B cell (primary cell): ENCODE data around the gene ACTR2. TPM values are rescaled to one million over a fixed set of nuclear protein-coding genes. Genes with fewer than 3 reads are reported as not detected.

Experiments used
- ATAC-seq: fragments of 200-7000 bp; cut with Tn5 transposase; one replicate; pipeline ENCODE4 v1.10.0; 2021; ENCODE audit warnings: low read depth, mild to moderate bottlenecking, moderate number of reproducible peaks, moderate library complexity
- CTCF ChIA-PET: fragments of 350-600 bp; sonication (Branson Sonifier 250); formaldehyde crosslinking; loops from one replicate; lab custom pipeline; 2021; ENCODE audit warnings: antibody characterized with exemption, inconsistent platforms; lab: Charles Lee
- POLR2A ChIA-PET: fragments of 350-600 bp; sonication (Branson Sonifier 250); formaldehyde crosslinking; loops from one replicate; lab custom pipeline; 2021; ENCODE audit warnings: antibody characterized with exemption; lab: Charles Lee
- DNase-seq: peaks from one replicate; pipeline ENCODE4 v3.0.0; 2013
- H2AFZ ChIP-seq: 2 replicates; pipeline ENCODE4 v1.6.1; 2012; ENCODE audit warnings: mild to moderate bottlenecking, low read depth, low read length; ENCODE audit not compliant: insufficient read depth, poor library complexity, severe bottlenecking
- H3K27ac ChIP-seq, 2 donors: 1 replicate in 1 of 2; 2 replicates in 1 of 2; pipeline ENCODE4 v1.5.1; 2012 to 2013; ENCODE audit warnings: low read length in 2 of 2, mild to moderate bottlenecking in 2 of 2, moderate library complexity in 1 of 2
- H3K27me3 ChIP-seq, 4 experiments: fragments of 200-600 bp in 1 of 4; sonication (generic) in 1 of 4; replicated peaks in 1 of 4; 1 replicate in 2 of 4; 2 replicates in 2 of 4; pipeline versions ENCODE4 v1.6.1 to v1.7.0; 2013 to 2016; ENCODE audit warnings: low read length in 3 of 4, mild to moderate bottlenecking in 2 of 4, mixed read lengths in 1 of 4, moderate library complexity in 1 of 4; ENCODE audit not compliant: insufficient read depth in 4 of 4, control insufficient read depth in 3 of 4; ENCODE audit errors: control extremely low read depth in 1 of 4
- H3K36me3 ChIP-seq, 2 experiments: replicated peaks in 1 of 2; 1 replicate in 1 of 2; 2 replicates in 1 of 2; pipeline versions ENCODE4 v1.6.1 to v1.7.1; 2013; ENCODE audit warnings: low read length in 1 of 2; ENCODE audit not compliant: insufficient read depth in 2 of 2, control insufficient read depth in 1 of 2; ENCODE audit errors: control extremely low read depth in 1 of 2, extremely low read depth in 1 of 2
- H3K4me1 ChIP-seq, 2 donors: fragments of 200-600 bp in 1 of 2; sonication (generic) in 1 of 2; 1 replicate in 1 of 2; 2 replicates in 1 of 2; pipeline versions ENCODE4 v1.5.1 to v1.6.1; 2013 to 2017; ENCODE audit warnings: low read length in 2 of 2; ENCODE audit not compliant: control insufficient read depth in 2 of 2, insufficient read depth in 2 of 2
- H3K4me2 ChIP-seq: replicated peaks from 2 replicates; pipeline ENCODE3; 2012; ENCODE audit warnings: mild to moderate bottlenecking, low read depth, low read length; ENCODE audit not compliant: poor library complexity, severe bottlenecking
- H3K4me3 ChIP-seq, 5 experiments: fragments of 200-600 bp in 1 of 5; sonication (generic) in 1 of 5; 1 replicate in 3 of 5; 2 replicates in 2 of 5; pipeline versions ENCODE4 v1.5.1 to v1.7.0; 2011 to 2016; ENCODE audit warnings: low read length in 4 of 5, mild to moderate bottlenecking in 4 of 5, low read depth in 2 of 5, control low read depth in 1 of 5, moderate library complexity in 1 of 5; ENCODE audit not compliant: insufficient read depth in 1 of 5; ENCODE audit errors: control extremely low read depth in 1 of 5, extremely low read depth in 1 of 5
- H3K79me2 ChIP-seq: fragments of 200-600 bp; sonication (generic); one replicate; pipeline ENCODE4 v1.6.0; 2016; ENCODE audit warnings: low read length; ENCODE audit not compliant: control insufficient read depth, insufficient read depth
- H3K9ac ChIP-seq: fragments of 200-600 bp; sonication (generic); 2 replicates; pipeline ENCODE4 v1.6.1; 2017; ENCODE audit warnings: mild to moderate bottlenecking, low read length, moderate library complexity
- H3K9me3 ChIP-seq, 3 donors: one replicate each; pipeline versions ENCODE4 v1.6.1 to v1.7.1; 2013; ENCODE audit warnings: low read length in 2 of 3; ENCODE audit not compliant: control insufficient read depth in 2 of 3, insufficient read depth in 1 of 3; ENCODE audit errors: control extremely low read depth in 1 of 3
- H4K20me1 ChIP-seq: 2 replicates; pipeline ENCODE4 v1.6.0; 2012; ENCODE audit warnings: mild to moderate bottlenecking, low read length; ENCODE audit not compliant: insufficient read depth, control insufficient read depth, poor library complexity, severe bottlenecking
- H3K27ac Mint-ChIP-seq: one replicate; pipeline ENCODE4 v1.8.0; 2021; ENCODE audit warnings: mixed read lengths
- H3K27me3 Mint-ChIP-seq: one replicate; pipeline ENCODE4 v1.8.0; 2021; ENCODE audit warnings: mixed read lengths
- H3K4me1 Mint-ChIP-seq: one replicate; pipeline ENCODE4 v1.8.0; 2021; ENCODE audit warnings: mixed read lengths
- H3K4me3 Mint-ChIP-seq: one replicate; pipeline ENCODE4 v1.8.0; 2021; ENCODE audit warnings: mixed read lengths
- H3K9me3 Mint-ChIP-seq: one replicate; pipeline ENCODE4 v1.8.0; 2022; ENCODE audit warnings: mixed read lengths; ENCODE audit not compliant: insufficient read depth
- EZH2 ChIP-seq: IDR thresholded peaks from 2 replicates; pipeline ENCODE4 v1.6.1; 2012; ENCODE audit warnings: borderline replicate concordance, low read depth, mild to moderate bottlenecking, moderate library complexity, low read length; ENCODE audit not compliant: insufficient read depth, poor library complexity, severe bottlenecking
- WGBS: methylation state at CpG from one replicate; pipeline ENCODE4 v1.1.5; 2013; ENCODE audit warnings: missing lambda C conversion rate; ENCODE audit not compliant: insufficient coverage; 5-methylcytosine and 5-hydroxymethylcytosine counted together
- intact Hi-C: fragments of 100-400 bp; cut with micrococcal nuclease; formaldehyde crosslinking; loops from one replicate; pipeline ENCODE4 v1.10.0; 2022
- polyA plus RNA-seq: library from polyadenylated mRNA; depleted of rRNA; stranded (reverse); fragments of >200 nt; gene quantifications from 2 replicates; pipeline ENCODE4 v1.2.3, GENCODE V29; 2012
- total RNA-seq, 2 donors: library from RNA; stranded (reverse); fragments of 120-200 nt in 1 of 2; gene quantifications; 1 replicate in 1 of 2; 2 replicates in 1 of 2; pipeline versions ENCODE4 v1.2.3 to v1.2.4, GENCODE V29; 2013 to 2022
- TF ChIP-seq, protein P1 (sequence below): fragments of 200-600 bp; IDR thresholded peaks from one replicate; pipeline ENCODE4 v1.8.0; 2022; ENCODE audit warnings: antibody characterized with exemption, mild to moderate bottlenecking

ACTR2 gene
- total and polyA plus RNA-seq, 2 donors (not counting 1 experiment from before 2014, with no cell fraction given): 41.8 to 284 TPM

DNA sequence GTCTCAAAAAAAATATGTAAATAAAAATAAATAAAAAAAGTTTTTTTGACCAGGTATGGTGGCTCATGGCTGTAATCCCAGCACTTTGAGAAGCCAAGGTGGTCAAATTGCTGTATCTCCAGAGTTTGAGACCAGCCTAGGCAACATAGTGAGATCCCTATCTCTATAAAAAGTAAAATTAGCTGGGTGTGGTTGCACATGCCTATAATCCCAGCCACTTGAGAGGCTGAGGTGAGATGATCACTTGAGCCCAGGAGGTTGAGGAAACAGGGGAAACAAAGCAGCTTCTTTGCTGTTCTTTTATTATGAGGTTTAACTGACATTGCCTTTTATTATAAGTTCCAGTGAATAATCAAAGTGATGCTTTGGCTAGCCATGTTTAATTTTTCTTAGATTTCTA lies 25.0 kb downstream of the ACTR2 start:
- Histone ChIP-seq H3K79me2 (peaks cover 55% of the 10 kb centered on the region), H3K36me3 (peaks cover 18 to 65% of the 10 kb centered on the region in 2 experiments), H2AFZ (no peak overlapping the region), H3K4me3 (no peak overlapping the region), H4K20me1 (peaks cover 67% of the 10 kb centered on the region), H3K27ac (no peak overlapping the region), H3K4me2 (no peak overlapping the region), H3K27me3 (no peaks in the 10 kb centered on the region), H3K4me1 (no peaks in the 10 kb centered on the region), H3K9me3 (no peaks in the 10 kb centered on the region), H3K9ac (no peak overlapping the region)
- intact Hi-C loops: no loop called here
- POLR2A ChIA-PET: interaction anchor here (0.7 kb wide), 1 partner anchor 926 kb away, joined by 3 read pairs; no protein-coding TSS in a partner anchor
- ATAC-seq: no peak
- Mint-ChIP-seq H3K4me1 (peaks cover 6% of the 10 kb centered on the region), H3K27me3 (no peaks in the 10 kb centered on the region), H3K9me3 (no peaks in the 10 kb centered on the region), H3K4me3 (no peak overlapping the region), H3K27ac (no peak overlapping the region)
- no peak for TF ChIP-seq EZH2
- TF ChIP-seq, protein P1, sequence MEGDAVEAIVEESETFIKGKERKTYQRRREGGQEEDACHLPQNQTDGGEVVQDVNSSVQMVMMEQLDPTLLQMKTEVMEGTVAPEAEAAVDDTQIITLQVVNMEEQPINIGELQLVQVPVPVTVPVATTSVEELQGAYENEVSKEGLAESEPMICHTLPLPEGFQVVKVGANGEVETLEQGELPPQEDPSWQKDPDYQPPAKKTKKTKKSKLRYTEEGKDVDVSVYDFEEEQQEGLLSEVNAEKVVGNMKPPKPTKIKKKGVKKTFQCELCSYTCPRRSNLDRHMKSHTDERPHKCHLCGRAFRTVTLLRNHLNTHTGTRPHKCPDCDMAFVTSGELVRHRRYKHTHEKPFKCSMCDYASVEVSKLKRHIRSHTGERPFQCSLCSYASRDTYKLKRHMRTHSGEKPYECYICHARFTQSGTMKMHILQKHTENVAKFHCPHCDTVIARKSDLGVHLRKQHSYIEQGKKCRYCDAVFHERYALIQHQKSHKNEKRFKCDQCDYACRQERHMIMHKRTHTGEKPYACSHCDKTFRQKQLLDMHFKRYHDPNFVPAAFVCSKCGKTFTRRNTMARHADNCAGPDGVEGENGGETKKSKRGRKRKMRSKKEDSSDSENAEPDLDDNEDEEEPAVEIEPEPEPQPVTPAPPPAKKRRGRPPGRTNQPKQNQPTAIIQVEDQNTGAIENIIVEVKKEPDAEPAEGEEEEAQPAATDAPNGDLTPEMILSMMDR: no peak
- CTCF ChIA-PET: no interaction called here
- DNase-seq: no peak

DNA sequence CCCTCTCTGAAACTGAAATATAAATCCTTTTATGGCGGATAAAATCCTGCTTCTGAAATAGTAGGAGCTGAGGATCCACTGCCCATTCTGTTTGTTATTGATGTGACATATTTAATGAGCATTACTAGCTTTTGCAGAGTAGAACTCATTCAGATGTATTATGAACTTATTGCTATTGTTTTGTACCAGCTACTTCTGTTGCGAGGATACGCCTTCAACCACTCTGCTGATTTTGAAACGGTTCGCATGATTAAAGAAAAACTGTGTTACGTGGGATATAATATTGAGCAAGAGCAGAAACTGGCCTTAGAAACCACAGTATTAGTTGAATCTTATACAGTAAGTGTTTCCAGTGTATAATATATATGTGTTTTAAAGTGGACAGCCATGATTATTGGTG lies 27.7 kb downstream of the ACTR2 start:
- WGBS: 93% methylated on average over 2 of the region's 6 CpGs
- Histone ChIP-seq H3K4me2 (no peak overlapping the region), H3K27ac (no peak overlapping the region), H3K79me2 (peaks cover 46% of the 10 kb centered on the region), H2AFZ (no peak overlapping the region), H4K20me1 (peaks cover 60% of the 10 kb centered on the region), H3K4me3 (no peak overlapping the region), H3K9me3 (no peaks in the 10 kb centered on the region), H3K36me3 (peaks cover 15 to 71% of the 10 kb centered on the region in 2 experiments), H3K27me3 (no peaks in the 10 kb centered on the region), H3K9ac (no peak overlapping the region), H3K4me1 (no peaks in the 10 kb centered on the region)
- no peak overlapping the region for H3K27ac Mint-ChIP-seq
- ATAC-seq: no peak
- H3K4me3 Mint-ChIP-seq: no peak overlapping the region
- H3K9me3 Mint-ChIP-seq: no peaks in the 10 kb centered on the region
- ChIA-PET CTCF (interaction anchor here (1.0 kb wide), 1 partner anchor 318 kb away, joined by 3 read pairs; no protein-coding TSS in a partner anchor), POLR2A (no interaction called here)
- intact Hi-C loops: no loop called here
- TF ChIP-seq, protein P1: no peak
- TF ChIP-seq EZH2: no peak
- no peak for DNase-seq
- peaks cover 13% of the 10 kb centered on the region for H3K4me1 Mint-ChIP-seq
- no peaks in the 10 kb centered on the region for H3K27me3 Mint-ChIP-seq
